ENCODE results near the gene MAP4K5.

The MAP4K5 gene

GRCh38 chr14:50469982-50470381 lies 62.4 kb downstream of the MAP4K5 start:
- peaks cover 81% of the 10 kb centered on the region for H3K36me3 Mint-ChIP-seq (ENCODE audit: low read depth)
- TF ChIP-seq CTCF (IDR thresholded peaks at IDR 0.05; ENCODE audit: unreplicated experiment in 3 of 3) = no peak
- no peak overlapping the region for H3K27ac Mint-ChIP-seq
- H3K4me3 Mint-ChIP-seq = no peak overlapping the region
- H3K9me3 Mint-ChIP-seq = peaks cover 11% of the 10 kb centered on the region
- H3K4me1 Mint-ChIP-seq = no peaks in the 10 kb centered on the region
- H3K27me3 Mint-ChIP-seq (ENCODE audit: low read depth) = no peaks in the 10 kb centered on the region

DNA sequence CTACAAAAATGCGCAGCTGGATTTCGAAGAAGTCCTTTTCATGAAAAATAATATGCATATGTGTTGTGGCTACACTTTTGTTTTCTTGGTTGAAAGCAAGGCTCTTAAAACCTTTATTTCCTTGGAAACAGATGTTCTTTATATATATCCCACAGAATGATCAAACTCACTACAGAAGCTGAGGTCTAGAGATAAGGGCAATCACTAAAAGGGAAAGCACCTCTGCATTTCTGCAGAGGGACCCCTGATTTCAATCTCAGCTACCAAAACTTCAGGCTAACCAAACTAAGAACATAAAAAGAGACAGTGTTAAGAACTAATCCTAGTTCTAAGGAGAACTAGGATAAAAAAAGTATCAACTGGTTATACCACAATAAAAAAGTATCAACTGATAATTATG lies 70.3 kb downstream of the MAP4K5 start:
- TF ChIP-seq CTCF (IDR thresholded peaks at IDR 0.05; ENCODE audit: unreplicated experiment in 3 of 3) = no peak
- peaks cover 32% of the 10 kb centered on the region for H3K36me3 Mint-ChIP-seq (ENCODE audit: low read depth)
- H3K27ac Mint-ChIP-seq = no peak overlapping the region

GRCh38 chr14:50453869-50454268 lies 78.5 kb downstream of the MAP4K5 start:
- H3K27me3 Mint-ChIP-seq (ENCODE audit: low read depth) = no peaks in the 10 kb centered on the region
- TF ChIP-seq CTCF (IDR thresholded peaks at IDR 0.05; ENCODE audit: unreplicated experiment in 3 of 3) = no peak
- peaks cover 9% of the 10 kb centered on the region for H3K9me3 Mint-ChIP-seq
- H3K4me1 Mint-ChIP-seq = no peaks in the 10 kb centered on the region
- no peak overlapping the region for H3K27ac Mint-ChIP-seq
- H3K36me3 Mint-ChIP-seq (ENCODE audit: low read depth) = peaks cover 69% of the 10 kb centered on the region
- H3K4me3 Mint-ChIP-seq = no peak overlapping the region

More for the DNA sequence above, 70.3 kb downstream of the MAP4K5 start:
- Mint-ChIP-seq H3K9me3 (no peaks in the 10 kb centered on the region), H3K4me3 (no peak overlapping the region), H3K4me1 (no peaks in the 10 kb centered on the region), H3K27me3 (ENCODE audit: low read depth) (no peaks in the 10 kb centered on the region)

DNA sequence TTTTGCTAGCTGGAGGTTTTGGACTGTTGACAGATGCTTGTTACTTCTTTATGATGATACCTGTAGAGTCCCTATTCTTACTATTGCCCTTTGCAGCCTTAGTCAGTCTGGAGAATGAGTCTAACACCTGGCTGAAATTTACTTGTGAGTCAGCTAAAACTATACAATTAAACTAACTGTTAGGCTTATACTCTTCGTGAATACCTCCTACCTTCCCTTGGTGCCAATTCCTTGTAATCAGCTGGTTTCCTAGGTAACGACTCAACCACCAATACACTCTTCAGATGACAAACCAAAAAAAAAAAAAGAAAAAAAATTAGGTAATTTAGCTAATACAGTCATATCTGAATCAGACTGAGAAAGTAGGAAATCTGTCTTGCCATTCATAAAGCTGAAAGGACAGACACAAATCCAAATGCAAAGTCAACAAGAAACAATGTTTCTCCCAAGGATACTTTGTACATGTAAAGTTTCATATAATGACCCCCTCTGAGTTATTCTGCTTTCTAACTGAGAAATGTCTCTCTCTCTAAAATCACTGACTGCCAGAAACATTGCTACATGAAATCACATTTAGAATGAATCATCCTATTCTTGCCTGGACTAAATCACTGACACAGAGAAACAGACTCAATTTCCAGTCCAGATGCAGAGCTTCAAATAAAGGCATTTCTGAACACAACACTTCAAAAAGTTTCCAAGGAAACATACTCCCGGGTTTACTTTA lies 79.2 kb downstream of the MAP4K5 start:
- no peak overlapping the region for H3K4me3 Mint-ChIP-seq
- no peak overlapping the region for H3K27ac Mint-ChIP-seq
- no peaks in the 10 kb centered on the region for H3K27me3 Mint-ChIP-seq (ENCODE audit: low read depth)
- no peaks in the 10 kb centered on the region for H3K4me1 Mint-ChIP-seq
- TF ChIP-seq CTCF (IDR thresholded peaks at IDR 0.05; ENCODE audit: unreplicated experiment in 3 of 3) = no peak
- peaks cover 9% of the 10 kb centered on the region for H3K9me3 Mint-ChIP-seq
- peaks cover 73% of the 10 kb centered on the region for H3K36me3 Mint-ChIP-seq (ENCODE audit: low read depth)

DNA sequence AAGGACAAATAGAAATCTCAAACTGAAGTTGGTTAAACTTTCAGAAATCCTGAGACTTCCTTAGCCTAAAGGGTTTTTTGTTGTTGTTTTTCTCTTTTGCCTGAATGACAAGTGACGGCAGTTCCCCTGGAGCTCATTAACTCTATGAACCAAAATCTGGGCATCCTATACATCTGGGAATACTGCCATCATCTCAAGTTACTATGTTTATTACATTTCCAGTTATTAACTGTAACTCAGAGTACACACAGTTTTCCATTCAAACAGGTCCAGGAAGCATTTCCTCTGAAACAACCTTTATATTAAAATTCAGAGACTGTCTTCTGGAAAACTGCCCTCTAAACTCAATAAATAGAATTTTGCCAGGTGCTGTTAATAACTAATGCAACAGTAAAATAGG lies 80.1 kb downstream of the MAP4K5 start:
- H3K27me3 Mint-ChIP-seq (ENCODE audit: low read depth) = no peaks in the 10 kb centered on the region
- peaks cover 9% of the 10 kb centered on the region for H3K9me3 Mint-ChIP-seq
- no peak for TF ChIP-seq CTCF (IDR thresholded peaks at IDR 0.05; ENCODE audit: unreplicated experiment in 3 of 3)
- H3K4me1 Mint-ChIP-seq = no peaks in the 10 kb centered on the region
- H3K4me3 Mint-ChIP-seq = no peak overlapping the region
- H3K36me3 Mint-ChIP-seq (ENCODE audit: low read depth) = peaks cover 77% of the 10 kb centered on the region
- no peak overlapping the region for H3K27ac Mint-ChIP-seq

- Mint-ChIP-seq H3K27ac (no peak overlapping the region), H3K27me3 (ENCODE audit: low read depth) (no peaks in the 10 kb centered on the region), H3K9me3 (peaks cover 9% of the 10 kb centered on the region), H3K36me3 (ENCODE audit: low read depth) (peaks cover 77% of the 10 kb centered on the region), H3K4me1 (no peaks in the 10 kb centered on the region), H3K4me3 (no peak overlapping the region)
- no peak for TF ChIP-seq CTCF (IDR thresholded peaks at IDR 0.05; ENCODE audit: unreplicated experiment in 3 of 3)
These were observed 80.5 kb downstream of the MAP4K5 start for GRCh38 chr14:50451854-50452253.

Data from nephron (organoid).